NCI-H524 treated with DMSO at 0.1 percent for 48 hours (cell line): ENCODE measurements around the gene CREBL2.
"Not testable (repeated sequence)": the region's sequence is repeated elsewhere in the genome, so short reads cannot be mapped to it uniquely, and the experiment has no call there.

ENCODE experiments used
- DNase-seq: peaks from one replicate; lab custom pipeline; 2025; lab: John Stamatoyannopoulos, UW

CREBL2 gene

DNA sequence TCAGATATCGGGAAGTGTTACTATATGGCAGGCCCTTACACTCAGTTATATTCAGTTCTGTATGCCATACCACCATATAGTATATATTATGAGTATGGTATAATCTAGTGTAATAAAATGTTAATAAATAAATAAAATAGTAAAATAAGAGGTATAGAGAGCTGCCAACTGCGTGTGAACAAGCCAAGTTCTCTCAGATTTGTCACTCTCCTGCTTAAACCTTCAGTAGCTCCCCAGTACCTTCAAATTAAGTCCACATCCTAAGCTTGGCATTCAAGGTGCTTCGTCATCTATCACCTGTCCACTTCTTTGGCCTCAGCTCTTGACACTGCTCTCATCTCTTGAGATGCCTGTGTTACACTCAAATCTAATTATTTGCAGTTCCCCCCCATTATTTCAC lies 12.8 kb upstream of the CREBL2 start:
- no peak for DNase-seq

DNA sequence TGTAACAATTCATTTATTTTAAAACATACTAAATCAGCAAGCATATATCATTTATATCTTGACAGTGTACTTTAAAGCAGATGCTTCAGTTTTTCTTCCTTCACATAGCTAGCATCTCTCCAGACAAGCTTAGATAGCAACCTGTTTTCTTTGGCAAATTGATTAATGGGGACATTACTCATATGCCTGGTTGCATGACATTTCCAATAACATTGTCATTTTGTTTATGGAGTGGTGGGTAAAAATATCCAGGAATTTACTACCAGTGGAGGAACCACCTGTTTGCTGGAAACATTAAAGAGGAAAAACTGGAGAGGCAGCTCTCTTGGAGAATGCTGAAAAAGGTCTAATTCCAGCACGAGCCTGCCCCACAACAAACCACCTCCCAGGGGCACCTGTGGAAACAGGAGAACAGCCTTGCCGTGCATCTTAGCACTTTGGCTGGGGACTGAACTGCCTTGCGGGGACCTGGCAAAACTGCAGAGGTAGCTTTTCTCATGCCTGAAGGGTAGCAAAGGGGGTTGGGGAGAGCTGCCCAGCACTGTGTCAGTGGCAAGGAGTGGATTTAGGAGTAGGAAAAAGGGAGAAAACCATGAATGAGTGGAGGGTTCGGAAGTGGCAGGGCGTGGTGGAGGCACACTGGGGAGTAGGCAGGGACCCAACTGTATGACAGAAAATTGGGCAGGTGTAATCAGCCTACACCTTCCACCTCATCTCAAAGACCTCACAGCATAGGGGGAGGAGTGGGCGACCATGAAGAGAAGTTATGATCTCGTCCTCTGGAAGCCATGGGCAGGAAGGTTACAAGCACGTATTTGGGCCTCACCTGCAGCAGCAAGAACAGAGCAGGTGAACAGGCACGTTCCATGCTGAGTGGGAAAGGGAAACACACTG lies 11.7 kb upstream of the CREBL2 start:
- DNase-seq = no peak

DNA sequence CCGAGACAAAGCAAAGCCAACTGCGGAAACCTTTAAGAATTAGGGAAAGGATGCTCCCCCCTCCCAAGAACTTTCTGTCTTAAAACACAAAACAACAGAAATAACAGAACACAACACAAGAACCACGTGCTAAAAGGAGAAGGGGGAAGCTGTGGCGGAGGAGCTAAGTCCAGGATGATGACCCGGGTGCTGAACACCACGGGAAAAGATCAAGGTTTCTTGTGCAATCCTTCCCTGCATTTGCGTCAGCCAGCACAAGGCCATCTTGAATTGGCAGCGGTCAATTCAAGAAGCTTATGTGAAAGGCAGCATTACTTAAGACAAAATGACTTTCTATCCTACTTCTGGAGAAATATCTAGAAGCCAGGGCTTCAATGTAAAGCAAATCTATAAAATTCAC lies 11.0 kb upstream of the CREBL2 start:
- no peak for DNase-seq

- no peak for DNase-seq
Measured at GRCh38 chr12:12604740-12605139, 6.9 kb upstream of the CREBL2 start.

- no peak for DNase-seq
Measured at GRCh38 chr12:12606781-12607589, 4.7 kb upstream of the CREBL2 start.

DNA sequence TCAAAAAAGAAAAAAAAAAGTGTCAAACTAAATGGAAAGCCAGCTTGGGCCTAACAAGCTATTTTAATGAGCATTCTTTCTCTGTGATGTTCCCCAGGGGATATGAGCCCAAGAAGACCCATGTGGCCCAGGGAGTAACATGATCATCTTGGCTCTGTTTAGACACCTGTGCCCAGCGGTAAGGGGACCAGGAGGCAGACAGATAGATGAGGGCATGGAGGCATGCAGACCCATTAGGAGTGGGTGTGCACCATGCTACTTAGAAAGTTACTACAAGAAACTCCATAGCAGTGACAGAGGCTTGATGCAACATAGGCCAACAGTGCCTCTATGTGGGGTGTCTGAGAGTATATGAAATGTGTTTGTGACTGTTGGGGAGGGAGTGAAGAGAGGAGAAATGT lies 3.1 kb upstream of the CREBL2 start:
- no peak for DNase-seq

- DNase-seq = no peak
Measured at GRCh38 chr12:12609692-12610091, 2.0 kb upstream of the CREBL2 start.

DNA sequence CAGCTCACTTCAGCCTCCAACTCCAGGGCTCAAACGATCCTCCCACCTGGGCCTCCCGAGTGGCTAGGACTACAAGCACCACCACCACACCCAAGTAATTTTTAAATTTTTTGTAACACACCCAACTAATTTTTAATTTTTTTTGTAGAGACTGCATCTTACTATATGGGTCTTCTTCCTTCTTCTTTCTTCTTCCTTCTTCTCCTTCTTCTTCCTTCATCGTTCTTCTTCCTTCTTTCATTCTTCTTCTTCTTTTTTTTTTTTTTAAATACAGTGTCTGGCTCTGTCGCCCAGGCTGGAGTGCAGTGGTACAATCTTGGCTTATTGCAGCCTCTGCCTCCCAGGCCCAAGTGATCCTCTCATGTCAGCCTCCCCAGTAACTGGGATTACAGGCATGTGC lies 965 bp upstream of the CREBL2 start:
- DNase-seq = no peak

- no peak for DNase-seq
Measured at GRCh38 chr12:12612358-12612757, 682 bp downstream of the CREBL2 start.

- no peak for DNase-seq
Measured at GRCh38 chr12:12613344-12613743, 1.7 kb downstream of the CREBL2 start.

- no peak for DNase-seq
Measured at GRCh38 chr12:12614342-12614741, 2.7 kb downstream of the CREBL2 start.

- DNase-seq = no peak
Measured at GRCh38 chr12:12616512-12617310, 5.0 kb downstream of the CREBL2 start.

- not testable (repeated sequence) for DNase-seq
Measured at GRCh38 chr12:12618064-12618463, 6.4 kb downstream of the CREBL2 start.

DNA sequence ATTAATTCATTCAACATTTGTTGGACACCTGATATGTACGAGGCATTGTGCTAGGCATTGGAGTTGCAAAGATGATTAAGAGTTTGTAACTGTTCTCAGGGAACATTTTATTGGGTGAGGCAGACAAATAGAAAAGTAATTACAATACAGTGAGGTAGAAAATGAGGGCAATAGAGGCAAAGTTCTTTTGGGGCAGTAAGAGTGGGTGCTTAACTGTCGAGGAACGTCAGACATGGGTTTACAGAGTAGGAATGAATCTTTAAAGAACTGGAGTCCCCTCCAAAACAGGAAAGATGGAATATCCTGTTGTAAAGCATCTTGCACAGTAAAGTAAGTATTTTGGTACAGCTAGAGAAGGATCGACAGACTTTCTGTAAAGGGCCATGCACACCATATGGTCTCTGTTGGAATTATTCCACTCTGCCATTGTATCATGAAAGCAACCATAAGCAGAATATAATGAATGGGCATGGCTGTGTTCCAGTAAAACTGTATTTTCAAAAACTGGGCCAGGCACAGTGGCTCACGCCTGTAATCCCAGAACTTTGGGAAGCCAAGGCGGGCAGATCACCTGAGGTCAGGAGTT lies 9.1 kb downstream of the CREBL2 start:
- DNase-seq = peak; percentile 17

DNA sequence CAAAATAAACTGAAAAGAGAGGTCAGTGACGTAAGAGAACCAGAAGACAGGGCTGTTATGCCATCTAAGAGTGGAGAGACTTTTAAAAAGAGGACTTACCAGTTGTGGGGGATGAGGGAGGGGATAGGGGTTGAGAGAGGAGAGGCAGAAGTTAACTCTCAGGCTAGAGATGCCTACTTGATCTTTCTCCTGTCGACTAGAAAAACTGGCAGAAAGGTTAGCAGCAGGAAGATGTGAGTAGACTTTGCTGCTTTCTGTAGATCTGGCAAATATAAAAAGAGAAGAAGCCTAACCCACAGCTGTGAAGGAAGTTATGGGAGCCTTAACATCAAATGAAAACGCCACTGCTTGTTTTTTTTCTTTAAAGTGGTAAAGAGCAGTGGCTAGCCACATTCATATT lies 10.7 kb downstream of the CREBL2 start:
- DNase-seq = no peak

GRCh38 chr12:12624498-12624992 lies 12.9 kb downstream of the CREBL2 start:
- DNase-seq = no peak

DNA sequence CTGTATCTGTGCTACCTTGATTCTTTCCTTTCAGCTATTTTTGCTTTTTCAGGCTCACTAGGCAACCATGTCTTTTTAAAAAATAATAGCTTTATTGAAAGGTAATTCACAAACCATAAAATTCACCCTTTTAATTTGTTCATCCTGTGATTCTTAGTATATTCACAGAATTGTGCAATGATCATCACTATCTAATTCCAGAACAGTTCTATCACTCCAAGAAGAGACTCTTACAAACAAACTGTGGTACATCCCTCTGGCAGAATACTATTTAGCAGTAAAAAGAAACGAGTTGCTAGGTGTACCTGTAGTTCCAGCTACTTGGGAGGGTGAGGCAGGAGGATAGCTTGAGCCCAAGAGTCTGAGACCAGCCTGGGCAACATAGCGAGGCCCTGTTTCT lies 14.8 kb downstream of the CREBL2 start:
- DNase-seq = no peak

GRCh38 chr12:12627308-12627827 lies 15.7 kb downstream of the CREBL2 start:
- DNase-seq = no peak

DNA sequence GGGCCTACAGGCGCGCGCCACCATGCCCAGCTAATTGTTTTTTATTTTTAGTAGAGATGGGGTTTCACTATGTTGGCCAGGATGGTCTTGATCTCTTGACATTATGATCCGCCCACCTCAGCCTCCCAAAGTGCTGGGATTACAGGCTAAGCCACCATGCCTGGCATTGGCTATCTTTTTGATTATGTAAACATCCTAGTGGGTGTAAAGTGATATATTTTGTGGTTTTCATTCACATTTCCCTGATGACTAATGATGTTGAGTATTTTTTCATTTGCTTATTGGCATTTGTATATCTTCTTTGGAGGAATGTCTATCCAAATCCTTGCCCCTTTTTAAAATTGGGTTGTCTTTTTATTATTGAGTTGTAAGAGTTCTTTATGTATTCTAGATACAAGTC lies 16.3 kb downstream of the CREBL2 start:
- DNase-seq = no peak

DNA sequence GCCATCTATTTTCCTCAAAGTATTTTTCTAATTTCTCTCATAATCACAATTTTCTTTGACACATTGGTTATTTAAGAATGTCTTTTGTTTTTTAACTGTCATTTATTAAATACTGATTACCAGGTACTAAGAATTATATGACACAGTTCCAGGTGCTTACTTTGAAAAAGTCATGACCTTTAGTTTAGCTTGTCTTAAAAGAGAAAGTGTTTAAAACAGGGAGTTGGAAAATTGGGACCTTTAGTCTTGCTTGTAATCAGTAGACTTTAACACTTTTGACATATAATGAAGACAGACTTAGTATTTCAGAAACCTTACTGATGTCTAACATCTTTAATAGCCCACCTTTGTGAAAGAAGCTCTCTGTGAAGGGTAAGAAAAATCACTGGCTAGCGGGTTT lies 19.2 kb downstream of the CREBL2 start:
- DNase-seq = no peak

DNA sequence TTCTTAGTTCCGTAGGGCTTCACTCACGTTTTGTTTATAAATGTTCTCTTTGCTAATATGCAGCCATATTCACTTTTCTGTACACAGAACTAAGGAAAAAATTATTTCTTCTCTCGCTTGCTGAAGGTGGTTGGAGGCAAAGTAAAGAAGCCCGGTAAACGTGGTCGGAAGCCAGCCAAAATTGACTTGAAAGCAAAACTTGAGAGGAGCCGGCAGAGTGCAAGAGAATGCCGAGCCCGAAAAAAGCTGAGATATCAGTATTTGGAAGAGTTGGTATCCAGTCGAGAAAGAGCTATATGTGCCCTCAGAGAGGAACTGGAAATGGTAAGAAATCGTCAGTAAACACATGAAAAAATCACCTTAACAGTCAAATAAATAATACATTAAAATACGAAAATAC lies 24.0 kb downstream of the CREBL2 start:
- DNase-seq = no peak

DNA sequence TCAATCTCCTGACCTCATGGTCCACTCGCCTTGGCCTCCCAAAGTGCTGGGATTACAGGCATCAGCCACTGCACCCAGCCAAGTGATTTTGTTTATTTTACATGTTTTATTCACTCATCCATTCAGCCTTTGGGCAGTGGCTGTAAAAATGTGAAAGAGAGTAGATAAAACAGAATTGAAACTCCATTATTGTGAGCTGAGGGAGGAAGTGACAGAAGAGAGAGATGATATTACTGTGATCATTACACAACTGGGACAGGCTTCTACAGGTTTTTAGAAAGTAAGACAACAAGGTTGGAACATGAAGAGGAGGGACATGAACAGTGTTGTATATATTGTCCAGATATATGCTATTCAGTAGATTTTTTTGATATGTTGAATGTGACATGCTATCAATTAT lies 25.0 kb downstream of the CREBL2 start:
- DNase-seq = no peak
